SU-DHL-6 (cell line): ENCODE data around the gene IL17RC.

ENCODE experiments used
- H2AFZ ChIP-seq: fragments of 200-600 bp; sonication (generic); 2 replicates; pipeline ENCODE4 v1.6.1; 2014; ENCODE audit warnings: low read depth, mild to moderate bottlenecking, moderate library complexity, mixed read lengths, antibody characterized with exemption, low read length; ENCODE audit not compliant: severe bottlenecking
- H3F3A ChIP-seq: fragments of 200-600 bp; shearing (Covaris generic); 2 replicates; pipeline ENCODE4 v1.6.0; 2016; ENCODE audit warnings: antibody characterized with exemption, mild to moderate bottlenecking; ENCODE audit not compliant: insufficient read depth
- H3K27ac ChIP-seq: fragments of 200-600 bp; sonication (generic); 2 replicates; pipeline ENCODE4 v1.5.1; 2016; ENCODE audit warnings: low read depth, mild to moderate bottlenecking, low read length, moderate library complexity, mixed read lengths
- H3K27me3 ChIP-seq: fragments of 200-600 bp; sonication (generic), shearing (Covaris generic); 2 replicates; pipeline ENCODE4 v1.6.0; 2014; ENCODE audit warnings: mild to moderate bottlenecking, low read length
- H3K36me3 ChIP-seq: fragments of 200-600 bp; sonication (generic); 2 replicates; pipeline ENCODE4 v1.6.1; 2014; ENCODE audit warnings: mild to moderate bottlenecking, low read length, mixed read lengths
- H3K4me2 ChIP-seq: fragments of 300-600, 200-600 bp; shearing (Covaris generic), sonication (generic); 2 replicates; pipeline ENCODE4 v1.6.0; 2014; ENCODE audit warnings: low read length, low read depth, mild to moderate bottlenecking; ENCODE audit not compliant: poor library complexity, severe bottlenecking
- H3K4me3 ChIP-seq: fragments of 200-600 bp; sonication (generic); 2 replicates; pipeline ENCODE4 v1.5.1; 2014; ENCODE audit warnings: antibody characterized with exemption, low read length, mild to moderate bottlenecking, mixed read lengths; ENCODE audit not compliant: insufficient read depth, poor library complexity, severe bottlenecking
- H3K79me2 ChIP-seq: fragments of 200-600 bp; sonication (generic); 2 replicates; pipeline ENCODE4 v1.6.1; 2014; ENCODE audit warnings: mild to moderate bottlenecking, low read length, moderate library complexity; ENCODE audit not compliant: insufficient read depth
- H3K9ac ChIP-seq: fragments of 200-600 bp; sonication (generic); 2 replicates; pipeline ENCODE4 v1.7.0; 2014; ENCODE audit warnings: mild to moderate bottlenecking, low read length
- H3K9me2 ChIP-seq: fragments of 200-600 bp; sonication (generic); replicated peaks from 2 replicates; pipeline ENCODE4 v1.6.1; 2014; ENCODE audit warnings: low read length; ENCODE audit not compliant: insufficient read depth
- H3K9me3 ChIP-seq: fragments of 200-600 bp; sonication (generic); 2 replicates; pipeline ENCODE4 v1.6.1; 2014; ENCODE audit warnings: low read length, mixed read lengths; ENCODE audit not compliant: insufficient read depth
- H4K20me1 ChIP-seq: fragments of 200-600 bp; sonication (generic); 2 replicates; pipeline ENCODE4 v1.6.1; 2014; ENCODE audit warnings: low read depth, mild to moderate bottlenecking, antibody characterized with exemption, low read length, moderate library complexity, mixed read lengths
- CTCF ChIP-seq: fragments of 200-600 bp; sonication (generic); IDR thresholded peaks from one replicate; pipeline ENCODE4 v1.5.1; 2017; ENCODE audit warnings: antibody characterized with exemption, mild to moderate bottlenecking, low read length, moderate library complexity; ENCODE audit not compliant: insufficient read depth, poor library complexity, severe bottlenecking
- EZH2phosphoT487 ChIP-seq: fragments of 200-600 bp; sonication (generic), shearing (Covaris generic); conservative IDR thresholded peaks from 2 replicates; pipeline ENCODE4 v1.6.1; 2018; ENCODE audit warnings: mild to moderate bottlenecking, antibody characterized with exemption, low read length, moderate library complexity, mixed read lengths

IL17RC gene

GRCh38 chr3:9949115-9949514 lies 32.2 kb downstream of the IL17RC start:
- Histone ChIP-seq H3K36me3 (no peaks in the 10 kb centered on the region), H3K79me2 (no peaks in the 10 kb centered on the region), H3K9me2 (no peaks in the 10 kb centered on the region), H4K20me1 (no peaks in the 10 kb centered on the region), H3K9ac (no peak overlapping the region), H2AFZ (no peak overlapping the region), H3F3A (no peaks in the 10 kb centered on the region), H3K27ac (no peak overlapping the region), H3K4me2 (no peak overlapping the region), H3K9me3 (no peaks in the 10 kb centered on the region), H3K27me3 (no peaks in the 10 kb centered on the region), H3K4me3 (no peak overlapping the region)
- TF ChIP-seq EZH2phosphoT487, result no peak
- TF ChIP-seq CTCF, result no peak

- Histone ChIP-seq H3K27me3 (no peaks in the 10 kb centered on the region), H3K9me3 (no peaks in the 10 kb centered on the region), H3K36me3 (no peaks in the 10 kb centered on the region), H2AFZ (no peak overlapping the region), H3K27ac (no peak overlapping the region), H3K4me3 (no peak overlapping the region), H3K4me2 (no peak overlapping the region), H4K20me1 (no peaks in the 10 kb centered on the region), H3K9ac (no peak overlapping the region), H3K9me2 (no peaks in the 10 kb centered on the region), H3F3A (no peaks in the 10 kb centered on the region), H3K79me2 (no peaks in the 10 kb centered on the region)
- TF ChIP-seq CTCF (no peak), EZH2phosphoT487 (no peak)
Measured at GRCh38 chr3:9949626-9950025, 32.7 kb downstream of the IL17RC start.

GRCh38 chr3:9951126-9951525 lies 34.2 kb downstream of the IL17RC start:
- peak overlapping the region; percentile 60 for H3K4me3 ChIP-seq
- H3K27me3 ChIP-seq, result no peaks in the 10 kb centered on the region
- H4K20me1 ChIP-seq, result no peaks in the 10 kb centered on the region
- H3K36me3 ChIP-seq, result no peaks in the 10 kb centered on the region
- no peaks in the 10 kb centered on the region for H3F3A ChIP-seq
- peak overlapping the region; percentile 62 for H3K9ac ChIP-seq
- peak overlapping the region; percentile 81 for H2AFZ ChIP-seq
- H3K9me3 ChIP-seq, result no peaks in the 10 kb centered on the region
- H3K27ac ChIP-seq, result no peak overlapping the region
- H3K4me2 ChIP-seq, result peak overlapping the region; percentile 65
- H3K9me2 ChIP-seq, result no peaks in the 10 kb centered on the region
- no peaks in the 10 kb centered on the region for H3K79me2 ChIP-seq
- TF ChIP-seq EZH2phosphoT487 (no peak), CTCF (no peak)
